GM12801 (cell line): ENCODE results near the gene SLC22A1.

Source experiments
- CTCF ChIP-seq: IDR thresholded peaks from one replicate; pipeline ENCODE4 v1.5.1; 2011; ENCODE audit warnings: control low read depth; ENCODE audit not compliant: insufficient read length; ENCODE audit errors: extremely low read depth

SLC22A1 gene

GRCh38 chr6:160110586-160111123 lies 11.0 kb upstream of the SLC22A1 start:
- TF ChIP-seq CTCF: no peak

GRCh38 chr6:160111806-160112205 lies 9.8 kb upstream of the SLC22A1 start:
- TF ChIP-seq CTCF: no peak

GRCh38 chr6:160112628-160113299 lies 8.9 kb upstream of the SLC22A1 start:
- TF ChIP-seq CTCF: no peak

- TF ChIP-seq CTCF: no peak
These were observed 6.2 kb upstream of the SLC22A1 start for GRCh38 chr6:160115421-160115820.

GRCh38 chr6:160116411-160116810 lies 5.2 kb upstream of the SLC22A1 start:
- no peak for TF ChIP-seq CTCF

GRCh38 chr6:160117137-160117536 lies 4.5 kb upstream of the SLC22A1 start:
- no peak for TF ChIP-seq CTCF

- no peak for TF ChIP-seq CTCF
These were observed 2.9 kb upstream of the SLC22A1 start for GRCh38 chr6:160118620-160119229.
